Thymus (tissue), 11 donors: ENCODE results near the gene OAS3. TPM values are rescaled to one million over a fixed set of nuclear protein-coding genes. Genes with fewer than 3 reads are reported as not detected.

Experiments
- DNase-seq, 9 donors: peaks; one replicate each; pipeline ENCODE4 v3.0.0-alpha.2; 2013; ENCODE audit warnings: low spot score in 9 of 9, low read depth in 6 of 9, missing footprints in 1 of 9
- H3K27ac ChIP-seq, 2 donors: one replicate each; pipeline ENCODE4 v1.5.1; 2013; ENCODE audit warnings: control low read depth in 1 of 2, low read depth in 1 of 2, low read length in 1 of 2, mild to moderate bottlenecking in 1 of 2, moderate library complexity in 1 of 2
- H3K27me3 ChIP-seq, 2 donors: one replicate each; pipeline ENCODE4 v1.5.1; 2013; ENCODE audit warnings: low read length in 1 of 2; ENCODE audit not compliant: control insufficient read depth in 2 of 2, insufficient read depth in 1 of 2
- H3K36me3 ChIP-seq, 2 donors: one replicate each; pipeline ENCODE4 v1.5.1; 2013; ENCODE audit warnings: low read length in 1 of 2, mild to moderate bottlenecking in 1 of 2, moderate library complexity in 1 of 2; ENCODE audit not compliant: control insufficient read depth in 2 of 2, insufficient read depth in 2 of 2
- H3K4me1 ChIP-seq, 2 donors: one replicate each; pipeline ENCODE4 v1.5.1; 2013; ENCODE audit warnings: low read length in 2 of 2; ENCODE audit not compliant: control insufficient read depth in 2 of 2, insufficient read depth in 2 of 2
- H3K4me3 ChIP-seq, 2 donors: one replicate each; pipeline ENCODE4 v1.5.1; 2013; ENCODE audit warnings: low read length in 2 of 2, control low read depth in 1 of 2, mild to moderate bottlenecking in 1 of 2
- H3K9me3 ChIP-seq, 2 donors: one replicate each; pipeline ENCODE4 v1.5.1; 2013; ENCODE audit warnings: low read length in 1 of 2, mild to moderate bottlenecking in 1 of 2; ENCODE audit not compliant: control insufficient read depth in 2 of 2, insufficient read depth in 1 of 2
- WGBS: extraction: QIAGEN DNeasy Blood & Tissue Kit; methylation state at CpG from one replicate; pipeline ENCODE4 v1.1.7; 2013; 5-methylcytosine and 5-hydroxymethylcytosine counted together
- polyA plus RNA-seq: library from polyadenylated mRNA; stranded (reverse); fragments of 200-250 nt; gene quantifications from one replicate; pipeline ENCODE4 v1.2.3, GENCODE V29; 2013
- total RNA-seq: library from RNA; stranded (reverse); fragments of 120-200 nt; gene quantifications from one replicate; pipeline ENCODE4 v1.2.4, GENCODE V29; 2013
- donor health status: healthy.

OAS3 gene
- total and polyA plus RNA-seq, 2 donors = 10.2 to 12.7 TPM

GRCh38 chr12:112970391-112970790, 32.1 kb downstream of the OAS3 start:
- Histone ChIP-seq H3K4me1 (no peaks in the 10 kb centered on the region), H3K4me3 (no peak overlapping the region), H3K9me3 (no peaks in the 10 kb centered on the region), H3K36me3 (peaks cover 8 to 22% of the 10 kb centered on the region in 2 donors), H3K27me3 (no peaks in the 10 kb centered on the region), H3K27ac (no peak overlapping the region)
- 97% methylated on average over 2 of the region's 2 CpGs for WGBS
- no peak for DNase-seq

GRCh38 chr12:112971248-112971647, 33.0 kb downstream of the OAS3 start:
- peaks cover 8 to 14% of the 10 kb centered on the region in 2 donors for H3K36me3 ChIP-seq
- H3K4me3 ChIP-seq = no peak overlapping the region
- H3K9me3 ChIP-seq = no peaks in the 10 kb centered on the region
- no peak overlapping the region for H3K27ac ChIP-seq
- no peaks in the 10 kb centered on the region for H3K27me3 ChIP-seq
- no peak for DNase-seq
- H3K4me1 ChIP-seq = no peaks in the 10 kb centered on the region
- 17% methylated on average over 5 of the region's 5 CpGs for WGBS

GRCh38 chr12:112973011-112973735, 34.9 kb downstream of the OAS3 start:
- no peaks in the 10 kb centered on the region for H3K9me3 ChIP-seq
- 81% methylated on average over 4 of the region's 4 CpGs for WGBS
- H3K27ac ChIP-seq = no peak overlapping the region
- no peak for DNase-seq
- H3K27me3 ChIP-seq = no peaks in the 10 kb centered on the region
- peaks cover 8 to 10% of the 10 kb centered on the region in 2 donors for H3K36me3 ChIP-seq
- no peak overlapping the region for H3K4me3 ChIP-seq
- peaks cover 3 to 9% of the 10 kb centered on the region in 2 donors for H3K4me1 ChIP-seq

- H3K27me3 ChIP-seq = no peaks in the 10 kb centered on the region
- 35% methylated on average over 5 of the region's 5 CpGs for WGBS
- H3K27ac ChIP-seq = no peak overlapping the region
- peaks cover 8 to 10% of the 10 kb centered on the region in 2 donors for H3K36me3 ChIP-seq
- no peak overlapping the region for H3K4me3 ChIP-seq
- H3K9me3 ChIP-seq = no peaks in the 10 kb centered on the region
- DNase-seq = no peak
- peaks cover 6 to 10% of the 10 kb centered on the region in 2 donors for H3K4me1 ChIP-seq
Measured at GRCh38 chr12:112973818-112974231, 35.6 kb downstream of the OAS3 start.

- 98% methylated on average over 7 of the region's 7 CpGs for WGBS
Measured at GRCh38 chr12:112974904-112975303, 36.6 kb downstream of the OAS3 start.

GRCh38 chr12:112977139-112977538, 38.9 kb downstream of the OAS3 start:
- WGBS = 93% methylated on average over 3 of the region's 3 CpGs
- H3K36me3 ChIP-seq = no peaks in the 10 kb centered on the region
- no peak overlapping the region for H3K4me3 ChIP-seq
- DNase-seq = no peak
- no peaks in the 10 kb centered on the region for H3K9me3 ChIP-seq
- peak overlapping the region in 1 of 2 donors; percentile 99 for H3K27ac ChIP-seq
- H3K27me3 ChIP-seq = no peaks in the 10 kb centered on the region
- peaks cover 16 to 19% of the 10 kb centered on the region in 2 donors for H3K4me1 ChIP-seq

More at GRCh38 chr12:112974904-112975303, 36.6 kb downstream of the OAS3 start:
- H3K36me3 ChIP-seq = peaks cover under 1 to 5% of the 10 kb centered on the region in 2 donors
- H3K27me3 ChIP-seq = no peaks in the 10 kb centered on the region
- H3K9me3 ChIP-seq = no peaks in the 10 kb centered on the region
- H3K27ac ChIP-seq = no peak overlapping the region
- no peak overlapping the region for H3K4me3 ChIP-seq
- no peak for DNase-seq
- peaks cover 16 to 19% of the 10 kb centered on the region in 2 donors for H3K4me1 ChIP-seq

- peaks cover 16 to 19% of the 10 kb centered on the region in 2 donors for H3K4me1 ChIP-seq
- WGBS = 89% methylated on average over 8 of the region's 8 CpGs
- peak overlapping the region; percentile 60 to 62 for H3K4me3 ChIP-seq
Measured at GRCh38 chr12:112977641-112978040, 39.4 kb downstream of the OAS3 start.

GRCh38 chr12:112978163-112979040, 40.1 kb downstream of the OAS3 start, which contains the start of gene OAS2:
OAS2 (plus strand) TSS chr12:112978519; CDS start chr12:112978609, 90 bp downstream.
- peaks cover 16 to 19% of the 10 kb centered on the region in 2 donors for H3K4me1 ChIP-seq
- H3K27ac ChIP-seq = peak within 1 kb of the TSS; percentile 90 to 99
- no peaks in the 10 kb centered on the region for H3K36me3 ChIP-seq
- no peaks in the 10 kb centered on the region for H3K27me3 ChIP-seq
- 5% methylated on average over 19 of the region's 19 CpGs for WGBS
- H3K9me3 ChIP-seq = no peaks in the 10 kb centered on the region
- H3K4me3 ChIP-seq = peak within 1 kb of the TSS; percentile 60 to 62
- DNase-seq = peak; percentile 50 to 94 (median 74)

More at GRCh38 chr12:112977641-112978040, 39.4 kb downstream of the OAS3 start:
- Histone ChIP-seq H3K27ac (peak overlapping the region; percentile 90 to 99), H3K36me3 (no peaks in the 10 kb centered on the region), H3K27me3 (no peaks in the 10 kb centered on the region), H3K9me3 (no peaks in the 10 kb centered on the region)
- DNase-seq = no peak
